ENCODE measurements around the gene PRELID3B.

PRELID3B gene

DNA sequence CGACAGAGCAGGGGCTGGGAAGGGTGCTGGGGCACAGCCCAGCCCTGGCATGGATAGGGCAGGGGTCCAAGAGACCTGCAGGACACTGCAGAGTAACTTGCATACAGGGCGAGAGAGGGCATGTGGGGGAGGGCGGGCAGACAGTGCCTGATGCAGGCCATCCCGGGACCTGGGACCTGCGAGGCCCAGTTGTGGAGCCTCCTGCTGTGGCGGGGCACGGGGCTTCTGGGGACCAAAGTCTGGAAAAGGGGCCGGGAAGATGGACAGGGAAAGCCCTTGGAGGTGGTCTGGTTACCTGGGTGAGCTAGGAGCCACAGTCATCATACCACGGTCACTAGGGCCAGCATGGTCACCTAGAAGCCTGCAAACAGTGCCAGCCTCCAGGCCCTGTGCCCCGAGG is 23.8 kb downstream of the PRELID3B start:
- no peak overlapping the region for H3K27ac ChIP-seq
- DNase-seq = no peak

DNA sequence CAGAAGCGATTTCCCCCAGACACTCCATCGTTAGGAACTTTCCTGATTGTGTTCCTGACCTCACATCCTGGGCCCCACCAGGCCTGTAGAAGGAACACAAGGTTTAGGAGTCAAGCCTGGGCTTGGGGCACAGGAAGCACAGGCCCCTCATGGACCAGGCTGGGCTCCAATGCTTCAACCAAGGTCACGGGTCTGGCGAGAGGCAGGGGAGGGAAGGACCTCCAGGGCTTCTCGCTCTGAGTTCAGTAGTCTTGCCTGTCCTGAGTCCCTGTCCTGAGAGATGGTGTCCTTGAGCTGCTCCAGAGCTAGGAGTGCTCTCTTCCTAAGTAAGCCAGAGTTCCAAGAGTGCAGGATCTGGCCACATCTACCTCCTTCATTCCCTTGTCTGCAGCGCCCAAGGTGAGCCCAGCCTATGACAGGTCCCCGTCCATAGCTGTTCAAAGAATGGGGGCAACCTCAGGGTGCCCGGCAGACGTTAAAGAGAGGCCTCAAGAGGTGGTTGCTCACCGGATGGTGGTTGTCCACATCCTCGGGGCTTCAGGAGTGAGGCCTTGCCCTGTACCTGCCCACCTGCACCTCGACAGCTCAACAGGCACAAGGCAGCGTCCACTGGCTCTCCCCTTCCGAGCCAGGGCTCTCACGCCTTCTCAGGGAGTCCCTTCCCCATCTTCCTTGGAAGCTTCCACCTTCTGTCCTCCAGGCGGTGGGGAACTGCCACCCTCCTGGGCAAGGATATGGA is 24.9 kb downstream of the PRELID3B start:
- Histone ChIP-seq H3K27me3 (replicated peaks) (no peaks in the 10 kb centered on the region), H3K36me3 (replicated peaks) (peaks cover under 1% of the 10 kb centered on the region), H3K27ac (no peak overlapping the region), H3K4me3 (ENCODE audit: low read depth, low read length) (no peak overlapping the region)
- no peak for DNase-seq
- TF ChIP-seq, protein P1, sequence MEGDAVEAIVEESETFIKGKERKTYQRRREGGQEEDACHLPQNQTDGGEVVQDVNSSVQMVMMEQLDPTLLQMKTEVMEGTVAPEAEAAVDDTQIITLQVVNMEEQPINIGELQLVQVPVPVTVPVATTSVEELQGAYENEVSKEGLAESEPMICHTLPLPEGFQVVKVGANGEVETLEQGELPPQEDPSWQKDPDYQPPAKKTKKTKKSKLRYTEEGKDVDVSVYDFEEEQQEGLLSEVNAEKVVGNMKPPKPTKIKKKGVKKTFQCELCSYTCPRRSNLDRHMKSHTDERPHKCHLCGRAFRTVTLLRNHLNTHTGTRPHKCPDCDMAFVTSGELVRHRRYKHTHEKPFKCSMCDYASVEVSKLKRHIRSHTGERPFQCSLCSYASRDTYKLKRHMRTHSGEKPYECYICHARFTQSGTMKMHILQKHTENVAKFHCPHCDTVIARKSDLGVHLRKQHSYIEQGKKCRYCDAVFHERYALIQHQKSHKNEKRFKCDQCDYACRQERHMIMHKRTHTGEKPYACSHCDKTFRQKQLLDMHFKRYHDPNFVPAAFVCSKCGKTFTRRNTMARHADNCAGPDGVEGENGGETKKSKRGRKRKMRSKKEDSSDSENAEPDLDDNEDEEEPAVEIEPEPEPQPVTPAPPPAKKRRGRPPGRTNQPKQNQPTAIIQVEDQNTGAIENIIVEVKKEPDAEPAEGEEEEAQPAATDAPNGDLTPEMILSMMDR (IDR thresholded peaks at IDR 0.05; ENCODE audit: low read depth, low read length, missing control alignments) = no peak
- in situ Hi-C loops (cut with HindIII; ENCODE audit: low pct_ligation_motif_present, low sequenced_read_pairs) = no loop called here

More for the DNA sequence above, 23.8 kb downstream of the PRELID3B start:
- Histone ChIP-seq H3K4me3 (ENCODE audit: low read depth, low read length) (no peak overlapping the region), H3K36me3 (replicated peaks) (peaks cover 11% of the 10 kb centered on the region), H3K27me3 (replicated peaks) (no peaks in the 10 kb centered on the region)
- in situ Hi-C loops (cut with HindIII; ENCODE audit: low pct_ligation_motif_present, low sequenced_read_pairs) = no loop called here
- TF ChIP-seq, protein P1 (IDR thresholded peaks at IDR 0.05; ENCODE audit: low read depth, low read length, missing control alignments) = no peak

DNA sequence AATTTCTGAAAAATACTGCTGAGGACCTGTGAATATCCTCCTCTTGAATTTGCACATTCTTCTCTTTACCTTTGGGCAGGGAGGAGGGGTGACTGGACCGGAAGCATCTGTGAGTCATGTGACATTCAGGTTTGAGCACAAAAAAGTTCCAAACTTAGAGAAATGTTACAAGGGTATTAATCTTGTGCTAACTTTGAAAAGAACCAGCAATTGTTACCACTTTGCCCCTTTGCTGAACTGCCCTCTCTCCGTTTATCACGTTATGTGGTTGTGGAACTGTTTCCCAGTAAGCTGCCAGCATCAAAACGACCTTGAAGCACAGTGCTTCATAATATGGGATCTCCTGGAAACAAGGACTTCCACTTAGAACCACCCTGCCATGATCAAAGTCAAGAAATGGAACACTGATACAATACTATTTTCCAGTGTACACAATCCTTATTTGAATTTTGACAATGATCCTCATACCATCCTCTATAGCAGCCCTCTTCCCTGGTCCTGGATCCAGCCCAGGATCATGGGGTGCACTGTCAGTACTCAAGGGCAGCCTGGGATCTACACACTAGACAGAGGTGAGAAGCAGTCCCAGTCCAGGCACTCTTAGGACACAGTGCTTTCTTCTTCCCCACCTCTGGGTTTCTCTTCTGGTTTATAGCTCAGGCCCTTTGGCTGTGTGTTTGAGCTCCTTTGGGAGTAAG is 25.6 kb downstream of the PRELID3B start:
- DNase-seq = no peak
- Histone ChIP-seq H3K27ac (no peak overlapping the region), H3K4me3 (ENCODE audit: low read depth, low read length) (no peak overlapping the region), H3K36me3 (replicated peaks) (no peaks in the 10 kb centered on the region), H3K27me3 (replicated peaks) (no peaks in the 10 kb centered on the region)
- in situ Hi-C loops (cut with HindIII; ENCODE audit: low pct_ligation_motif_present, low sequenced_read_pairs) = no loop called here
- TF ChIP-seq, protein P1 (IDR thresholded peaks at IDR 0.05; ENCODE audit: low read depth, low read length, missing control alignments) = no peak

DNA sequence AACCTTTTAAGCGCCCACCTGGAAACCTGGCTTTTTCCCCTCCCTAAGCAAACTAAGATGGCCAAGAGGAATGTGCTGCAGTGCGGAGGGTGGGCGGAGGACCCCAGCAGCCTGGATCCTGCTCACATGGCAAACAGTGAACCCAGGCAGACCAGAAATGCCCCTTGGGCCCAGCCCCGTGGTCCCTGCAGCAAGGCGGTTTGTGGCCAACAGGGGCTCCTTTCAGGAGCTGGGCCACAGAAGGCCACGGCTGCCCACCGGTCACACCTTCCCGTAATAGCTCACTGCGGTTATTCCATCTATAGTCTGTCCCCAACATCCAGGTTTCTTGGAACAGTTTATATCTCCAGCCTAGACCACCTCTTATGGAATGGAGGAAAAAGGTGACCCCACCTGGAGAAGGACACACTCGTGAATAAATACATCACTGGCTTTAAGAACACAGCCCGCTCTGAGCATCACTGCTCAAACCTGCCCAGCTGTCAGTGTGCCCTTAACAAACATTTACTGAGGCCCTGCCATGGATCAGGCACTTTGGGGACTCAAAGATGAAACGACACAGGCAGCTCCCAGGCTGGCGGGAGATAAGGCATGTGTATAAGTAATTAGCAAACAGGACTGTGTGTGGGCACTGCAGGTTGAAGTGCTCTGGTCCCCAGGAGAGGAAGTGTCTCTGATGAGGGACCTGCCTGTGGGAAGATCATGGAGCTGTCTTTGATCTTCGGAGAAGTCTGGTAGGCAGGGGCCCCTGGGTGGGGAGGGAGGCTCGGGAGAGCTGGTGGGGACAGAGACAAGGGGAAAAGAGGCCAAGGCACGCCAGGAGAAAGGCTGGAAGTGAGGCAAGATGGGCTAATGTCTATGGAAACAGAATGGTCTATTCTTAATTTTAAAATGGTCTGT is 26.5 kb downstream of the PRELID3B start:
- no peaks in the 10 kb centered on the region for H3K27me3 ChIP-seq (replicated peaks)
- TF ChIP-seq, protein P1 (IDR thresholded peaks at IDR 0.05; ENCODE audit: low read depth, low read length, missing control alignments) = no peak
- in situ Hi-C loops (cut with HindIII; ENCODE audit: low pct_ligation_motif_present, low sequenced_read_pairs) = no loop called here
- H3K4me3 ChIP-seq (ENCODE audit: low read depth, low read length) = no peak overlapping the region
- DNase-seq = no peak
- no peak overlapping the region for H3K27ac ChIP-seq
- H3K36me3 ChIP-seq (replicated peaks) = no peaks in the 10 kb centered on the region

DNA sequence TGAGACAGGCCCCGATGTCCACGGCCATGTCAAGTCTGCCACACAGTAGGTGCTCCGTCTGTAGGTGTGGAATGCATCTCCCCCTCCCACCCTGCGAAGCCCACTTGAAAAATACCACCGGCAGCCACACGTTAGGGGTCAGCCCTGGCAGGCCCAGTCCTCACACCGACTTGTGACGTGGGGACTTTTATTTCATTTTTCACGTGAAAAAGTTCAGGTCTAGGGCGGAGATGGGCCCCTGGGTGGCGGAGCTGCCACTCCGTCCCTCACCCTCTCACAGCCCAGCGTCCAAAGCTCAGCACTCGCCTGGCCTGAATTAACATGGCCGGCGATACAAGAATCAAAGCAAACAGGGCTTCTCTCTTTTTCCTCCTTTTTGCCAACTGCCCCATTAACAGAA is 27.2 kb downstream of the PRELID3B start:
- no peak overlapping the region for H3K4me3 ChIP-seq (ENCODE audit: low read depth, low read length)
- H3K36me3 ChIP-seq (replicated peaks) = no peaks in the 10 kb centered on the region
- no peaks in the 10 kb centered on the region for H3K27me3 ChIP-seq (replicated peaks)
- DNase-seq = no peak
- in situ Hi-C loops (cut with HindIII; ENCODE audit: low pct_ligation_motif_present, low sequenced_read_pairs) = no loop called here
- TF ChIP-seq, protein P1 (IDR thresholded peaks at IDR 0.05; ENCODE audit: low read depth, low read length, missing control alignments) = no peak
- no peak overlapping the region for H3K27ac ChIP-seq

Measured in brain microvascular endothelial cell (primary cell).